NCI-H1417 (cell line): ENCODE measurements around the gene TPK1.

Source experiments
- DNase-seq, 3 experiments: peaks; one replicate each; lab custom pipeline; 2025; lab: John Stamatoyannopoulos, UW

TPK1 gene

DNA sequence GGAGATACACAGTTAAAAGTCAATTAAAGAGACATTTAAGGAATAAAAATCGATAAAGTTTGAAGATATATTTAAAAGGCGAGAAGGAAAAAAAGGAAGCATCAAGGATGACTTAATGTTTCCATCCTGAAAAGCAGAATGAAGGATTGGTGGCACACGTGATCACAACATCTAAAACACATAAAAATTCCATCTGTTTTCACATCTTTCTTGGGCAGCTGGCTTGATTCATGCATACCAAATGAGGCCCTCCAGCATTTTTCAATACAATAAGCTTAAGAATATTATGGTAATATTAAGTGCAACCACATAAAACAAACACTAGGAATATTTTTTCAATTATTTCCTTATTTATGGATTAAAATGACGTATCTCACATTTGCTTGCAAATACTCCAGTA lies 112.6 kb downstream of the TPK1 start:
- DNase-seq, result peak in 1 of 3 experiments; percentile 12

DNA sequence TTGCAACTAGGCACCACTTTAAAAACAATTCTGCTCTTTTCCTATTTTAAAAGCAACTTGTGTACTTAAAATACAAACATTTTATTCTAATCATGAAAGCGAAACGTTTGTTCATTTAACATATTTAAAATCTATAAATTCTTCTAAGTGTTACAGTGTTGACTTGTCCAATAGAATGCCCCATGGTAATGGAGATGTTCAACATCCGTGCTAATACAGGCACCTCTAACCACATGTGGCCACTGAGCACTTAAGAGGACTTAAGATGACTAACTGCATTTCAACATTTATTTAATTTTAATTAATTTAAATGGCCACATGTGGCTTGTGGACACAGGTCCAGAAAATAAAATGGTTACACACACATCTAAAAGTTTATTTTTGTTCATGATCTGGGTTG lies 115.1 kb downstream of the TPK1 start:
- DNase-seq, result peak in 1 of 3 experiments; percentile 11

DNA sequence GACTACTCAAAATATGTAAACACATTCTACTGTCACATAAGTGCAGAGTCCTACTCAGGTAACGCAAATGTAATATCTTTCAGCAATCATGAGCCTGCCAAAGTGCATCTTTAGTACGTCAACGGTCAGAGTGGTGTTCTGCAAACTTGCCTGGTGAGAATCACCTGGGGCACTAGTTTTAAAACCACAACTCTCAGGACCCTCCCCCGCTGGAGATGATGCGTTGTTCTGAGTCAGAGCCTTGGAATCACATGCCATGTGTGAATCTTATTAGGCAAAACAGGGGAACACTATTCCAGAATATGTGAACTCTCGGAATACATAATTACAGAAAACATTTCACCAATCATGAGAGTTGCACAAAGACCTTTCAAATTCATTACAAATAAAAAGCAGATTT lies 115.7 kb downstream of the TPK1 start:
- peak in 1 of 3 experiments; percentile 10 for DNase-seq

DNA sequence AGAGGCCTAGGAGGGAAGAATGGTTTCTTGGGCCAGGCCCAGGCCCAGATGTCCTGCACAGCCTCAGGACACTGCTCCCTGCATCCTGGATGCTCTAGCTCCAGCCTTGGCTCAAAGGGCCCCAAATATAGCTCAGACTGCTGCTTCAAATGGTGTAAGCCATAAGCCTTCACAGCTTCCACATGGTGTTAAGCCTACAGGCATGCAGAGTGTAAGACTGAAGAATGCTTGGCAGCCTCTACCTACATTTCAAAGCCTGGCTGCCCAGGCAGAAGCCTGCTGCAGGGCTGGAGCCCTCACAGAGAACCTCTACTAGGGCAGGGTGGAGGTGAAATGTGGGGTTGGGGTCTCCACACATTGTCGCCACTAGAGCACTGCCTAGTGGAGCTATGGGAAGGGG lies 118.1 kb downstream of the TPK1 start:
- no peak for DNase-seq

DNA sequence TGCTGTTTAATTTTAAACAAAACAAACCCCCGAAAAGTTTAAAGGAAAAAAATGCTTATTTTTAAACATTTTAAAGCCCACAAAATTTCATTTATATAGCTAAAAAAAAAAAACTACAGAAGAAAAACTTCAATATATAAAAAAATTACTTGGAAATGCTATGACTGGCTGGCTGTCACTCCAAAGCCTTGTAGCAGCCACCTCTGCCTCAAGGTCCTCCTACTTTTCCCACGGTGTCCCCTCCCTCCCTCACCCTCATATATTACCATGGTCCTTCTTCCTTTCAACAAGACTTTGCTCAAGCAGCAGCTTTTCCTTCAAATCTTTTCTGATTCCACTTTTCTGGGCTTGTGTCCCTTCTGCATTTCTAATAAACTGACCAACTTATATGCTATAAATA lies 122.0 kb downstream of the TPK1 start:
- no peak for DNase-seq

DNA sequence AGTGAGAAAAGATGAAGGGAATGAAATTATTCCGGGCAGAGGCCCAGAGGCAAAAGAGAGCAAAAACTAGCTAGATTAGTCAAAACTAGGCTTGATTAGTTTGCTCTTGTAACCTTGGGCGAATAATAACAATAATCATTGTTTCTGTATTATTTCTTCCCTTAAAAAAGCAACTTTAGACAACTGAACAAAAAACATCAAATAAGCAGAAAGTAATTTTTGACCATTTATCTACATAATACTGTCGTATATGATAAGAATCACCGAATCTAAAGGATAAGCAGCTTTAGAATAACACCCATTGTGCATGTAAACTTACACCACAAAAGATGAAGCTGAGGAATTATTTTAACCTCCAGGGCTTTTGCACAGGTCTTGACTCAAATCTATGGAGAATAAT lies 125.1 kb downstream of the TPK1 start:
- DNase-seq, result no peak

DNA sequence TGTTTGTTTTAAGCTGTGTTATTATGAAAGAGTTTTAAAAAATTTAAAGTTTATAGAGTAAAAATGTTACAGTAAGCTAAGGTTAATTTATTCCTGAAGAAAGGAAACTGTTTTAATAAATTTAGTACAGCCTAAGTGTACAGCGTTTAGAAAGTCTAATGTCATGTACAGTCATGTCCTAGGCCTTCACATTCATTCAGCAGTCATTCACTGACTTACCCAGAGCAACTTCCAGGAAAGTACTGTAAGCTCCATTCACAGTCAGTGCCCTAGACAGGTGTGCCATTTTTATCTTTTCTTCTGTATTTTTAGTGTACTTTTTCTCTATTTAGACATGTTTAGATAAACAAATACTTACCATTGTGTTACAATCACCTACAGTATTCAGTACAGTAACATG lies 126.8 kb downstream of the TPK1 start:
- DNase-seq, result no peak

DNA sequence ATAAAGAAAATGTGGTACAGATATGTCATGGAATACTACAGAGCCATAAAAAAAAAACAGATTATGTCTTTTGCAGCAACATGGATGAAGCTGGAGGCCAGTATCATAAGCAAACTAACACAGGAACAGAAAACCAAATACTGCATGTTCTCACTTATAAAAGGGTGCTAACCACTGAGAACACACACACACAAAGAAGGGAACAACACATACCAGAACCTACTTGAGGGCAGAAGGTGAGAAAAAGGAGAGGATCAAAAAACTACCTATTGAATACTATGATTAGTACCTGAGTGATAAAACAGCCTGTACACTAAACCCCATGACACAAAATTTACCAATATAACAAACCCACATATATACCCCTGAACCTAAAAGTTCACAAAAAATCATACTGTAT lies 144.6 kb downstream of the TPK1 start:
- DNase-seq, result no peak

DNA sequence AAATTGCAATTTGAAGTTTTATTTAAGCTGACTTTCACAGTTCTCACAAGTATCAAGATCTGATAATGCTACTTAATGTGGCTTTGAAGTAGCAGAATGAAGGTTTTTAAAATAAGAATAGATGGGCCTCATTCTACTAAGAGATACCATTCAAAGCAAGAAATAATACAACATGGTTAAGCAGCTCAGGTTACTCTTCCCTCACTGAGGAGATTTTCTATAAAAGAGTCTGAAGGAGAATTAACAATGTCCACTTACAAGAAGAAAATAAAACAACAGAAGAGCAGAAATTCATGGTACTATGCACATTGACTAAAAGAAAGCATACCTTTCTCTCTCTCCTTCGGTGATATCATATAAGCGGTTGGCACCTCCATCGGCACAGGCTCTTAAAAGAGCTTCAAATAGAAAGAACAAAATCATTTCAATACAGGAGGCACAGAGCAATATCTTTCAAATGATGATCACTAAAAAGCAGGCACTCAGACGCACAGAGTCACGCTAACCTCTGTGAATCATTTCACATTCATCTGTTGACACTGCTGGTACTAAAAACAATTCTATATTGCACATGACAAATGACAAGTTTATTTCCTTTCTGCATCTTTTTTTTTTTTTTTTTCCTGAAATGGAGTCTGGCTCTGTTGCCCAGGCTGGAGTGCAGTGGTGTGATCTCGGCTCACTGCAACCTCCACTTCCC lies 153.1 kb downstream of the TPK1 start:
- DNase-seq, result no peak

DNA sequence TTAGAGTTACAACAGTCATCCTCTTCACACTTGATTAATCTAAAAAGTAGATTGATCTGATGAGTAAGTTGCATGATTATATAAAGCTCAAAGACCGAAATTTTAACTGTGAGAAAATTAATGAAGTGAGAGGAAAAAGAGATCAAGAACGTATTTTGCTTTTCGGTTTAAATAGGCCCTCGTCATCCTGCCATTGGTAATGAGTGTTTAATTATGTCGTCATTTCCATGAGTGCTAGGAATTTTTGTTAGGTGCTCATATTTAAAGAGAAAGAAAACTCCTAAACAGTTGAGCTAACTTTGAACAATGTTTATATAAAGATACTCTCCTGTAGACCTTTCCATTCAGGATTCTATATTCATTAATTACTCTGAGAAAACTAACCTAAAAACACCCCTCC lies 159.4 kb downstream of the TPK1 start:
- no peak for DNase-seq

DNA sequence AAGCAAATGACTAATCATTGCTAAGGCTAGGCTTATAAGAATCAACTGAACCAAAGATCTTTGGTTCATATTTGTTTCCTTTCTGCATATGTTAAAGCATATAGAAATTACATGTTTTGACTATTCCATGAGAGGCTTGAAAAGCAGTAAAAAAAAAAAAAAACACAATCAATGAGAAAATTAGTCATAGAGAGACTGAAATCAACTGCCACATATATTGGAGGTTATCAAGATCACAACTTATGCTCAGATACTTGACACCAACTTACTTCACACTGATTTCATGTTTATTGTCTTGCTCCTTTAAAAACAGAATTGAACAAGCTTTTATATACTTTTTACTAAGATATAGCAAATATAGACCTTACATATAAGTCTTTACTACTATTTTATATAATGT lies 161.3 kb downstream of the TPK1 start:
- no peak for DNase-seq

DNA sequence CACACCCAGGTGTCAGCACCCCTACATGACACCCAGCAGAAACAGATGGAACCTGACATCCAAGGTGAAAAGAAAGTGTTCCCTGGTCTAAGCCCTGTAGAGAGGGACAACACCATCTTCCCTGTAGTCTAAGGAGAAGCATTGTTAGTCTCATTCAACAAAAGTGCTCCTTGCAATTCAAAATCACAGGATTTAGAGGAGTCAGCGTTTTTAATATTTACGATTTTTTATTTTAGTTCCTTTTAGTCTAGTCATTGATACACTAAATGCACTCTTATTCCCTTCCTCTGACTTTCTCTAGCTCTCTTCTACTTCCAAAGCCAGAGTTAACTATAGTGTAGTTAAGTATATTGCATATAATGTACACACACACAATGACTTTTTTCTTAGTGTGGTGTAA lies 163.0 kb downstream of the TPK1 start:
- no peak for DNase-seq

DNA sequence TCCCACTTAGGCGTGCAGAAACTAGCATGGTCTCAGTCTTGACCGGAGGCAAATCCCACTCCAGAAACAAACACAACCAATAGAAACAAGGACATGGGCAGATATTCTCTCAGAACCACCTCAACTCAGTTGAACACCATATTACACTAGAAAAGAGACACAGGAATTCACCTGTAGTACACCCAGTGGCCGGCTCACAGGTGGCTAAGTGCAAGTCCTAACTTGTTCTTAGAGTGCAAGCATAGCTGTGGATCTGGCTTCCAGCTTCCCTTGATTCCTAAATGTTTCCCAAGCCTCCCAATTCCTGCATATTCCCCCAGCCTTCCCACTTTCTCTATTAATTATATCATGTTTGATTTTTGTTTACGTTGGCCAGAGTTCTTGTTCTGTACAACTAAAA lies 164.4 kb downstream of the TPK1 start:
- DNase-seq, result no peak

DNA sequence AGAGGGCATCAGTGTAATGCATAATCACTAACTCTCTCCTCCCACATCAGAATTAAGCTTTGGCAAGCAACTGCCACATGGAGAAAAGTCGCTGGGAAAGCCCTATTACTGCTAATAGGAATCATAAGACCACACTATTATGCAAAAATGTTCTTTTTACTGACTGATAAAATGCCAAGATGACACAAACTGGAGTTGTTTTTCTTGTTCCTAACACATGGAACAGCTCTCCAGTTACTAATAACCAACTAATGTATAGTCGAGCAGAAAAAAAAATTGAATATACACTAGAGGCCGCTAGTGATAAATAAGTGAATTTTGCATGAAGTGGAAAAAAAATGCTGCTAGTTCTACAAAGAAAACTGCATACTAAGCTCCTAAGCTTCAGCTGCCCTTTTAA lies 165.6 kb downstream of the TPK1 start:
- DNase-seq, result no peak

DNA sequence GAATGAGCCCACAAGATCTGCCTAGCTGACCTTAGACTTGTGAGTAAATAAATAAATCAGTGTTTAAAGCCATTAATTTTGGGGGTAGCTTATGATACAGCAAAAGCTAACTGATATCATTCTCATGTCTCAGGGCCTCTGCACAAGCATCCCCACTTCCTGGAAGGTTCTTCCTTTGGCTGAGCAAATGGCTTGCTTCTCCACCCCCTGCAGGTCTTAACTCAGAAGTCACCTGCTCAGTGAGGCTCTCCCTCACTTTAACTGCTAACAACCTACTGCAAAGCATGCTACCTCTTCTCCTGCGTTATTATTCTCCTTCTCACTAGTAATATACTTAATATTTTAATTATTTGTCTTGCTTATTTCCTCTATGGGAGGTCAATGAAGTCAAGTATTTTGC lies 167.3 kb downstream of the TPK1 start:
- DNase-seq, result no peak

DNA sequence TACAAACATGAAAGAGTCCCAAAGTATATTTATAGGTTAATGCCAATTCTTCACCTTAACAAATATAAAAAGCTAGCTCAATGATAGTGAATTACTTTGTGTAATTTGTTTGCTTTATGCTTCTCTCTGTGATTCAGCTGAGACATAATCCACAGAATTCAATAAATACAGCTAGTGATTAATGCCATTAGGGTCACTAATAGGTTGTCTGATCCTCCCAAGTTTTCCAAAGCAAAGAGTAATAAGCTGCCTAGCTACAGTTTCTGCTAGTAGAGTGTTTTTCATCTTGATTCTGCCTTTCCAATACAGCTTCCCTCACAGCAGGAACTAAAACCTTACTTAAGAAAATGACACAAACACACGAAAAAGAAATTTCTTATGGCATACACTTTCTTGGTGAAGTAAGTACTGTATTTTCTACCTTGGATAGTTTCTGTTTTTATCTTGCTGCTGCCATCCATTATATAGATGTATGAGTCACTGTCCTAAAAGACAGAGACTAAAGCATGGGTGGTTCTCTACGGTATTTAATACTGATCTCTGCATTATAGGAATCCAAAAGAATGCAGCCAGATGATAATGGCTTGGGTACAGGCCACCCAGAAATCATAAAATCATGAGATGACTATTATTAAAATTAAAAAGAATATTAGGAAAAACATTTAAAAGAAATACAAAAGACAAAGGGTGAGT lies 170.0 kb downstream of the TPK1 start:
- peak in 1 of 3 experiments; percentile 28 for DNase-seq

DNA sequence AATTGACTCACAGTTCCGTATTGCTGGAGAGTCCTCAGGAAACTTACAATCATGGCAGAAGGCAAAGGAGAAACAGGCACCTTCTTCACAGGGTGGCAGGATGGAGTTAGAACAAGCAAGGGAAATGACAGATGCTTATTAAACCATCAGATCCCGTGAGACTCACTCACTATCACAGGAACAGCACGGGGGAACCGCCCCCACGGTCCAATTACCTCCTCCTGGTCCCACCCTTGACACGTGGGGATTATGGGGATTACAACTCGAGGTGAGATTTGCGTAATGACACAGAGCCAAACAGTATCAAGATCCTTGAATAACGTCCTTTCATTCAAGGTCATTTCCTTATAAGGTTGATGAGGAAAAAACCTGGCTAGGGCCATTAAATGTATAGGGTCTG lies 176.6 kb downstream of the TPK1 start:
- DNase-seq, result no peak

DNA sequence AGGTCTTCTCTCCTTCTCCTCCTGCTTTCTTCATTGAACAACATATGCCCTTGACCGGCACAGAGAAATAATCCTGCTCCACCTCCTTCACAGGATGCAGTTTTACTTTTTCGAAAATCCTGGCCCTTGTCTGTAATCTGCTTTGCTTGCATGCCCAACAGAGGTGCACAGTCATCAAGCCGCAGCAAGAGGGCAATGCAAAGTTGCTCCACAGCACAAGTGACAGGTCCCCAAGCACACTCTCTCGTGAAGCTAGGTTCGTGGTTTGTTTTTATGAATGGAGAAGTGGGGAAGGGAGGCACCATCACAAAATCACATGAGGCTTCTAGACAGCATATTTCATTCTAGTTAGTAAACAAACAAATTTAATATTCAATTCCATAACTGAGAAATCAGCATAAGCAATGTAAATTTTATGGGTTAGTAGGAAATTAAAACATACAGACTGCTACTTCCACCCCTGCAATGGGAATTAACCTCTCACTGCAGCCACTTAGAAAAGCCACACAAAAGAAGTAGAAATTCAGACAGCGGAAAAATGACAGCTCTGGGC lies 178.8 kb downstream of the TPK1 start:
- no peak for DNase-seq

DNA sequence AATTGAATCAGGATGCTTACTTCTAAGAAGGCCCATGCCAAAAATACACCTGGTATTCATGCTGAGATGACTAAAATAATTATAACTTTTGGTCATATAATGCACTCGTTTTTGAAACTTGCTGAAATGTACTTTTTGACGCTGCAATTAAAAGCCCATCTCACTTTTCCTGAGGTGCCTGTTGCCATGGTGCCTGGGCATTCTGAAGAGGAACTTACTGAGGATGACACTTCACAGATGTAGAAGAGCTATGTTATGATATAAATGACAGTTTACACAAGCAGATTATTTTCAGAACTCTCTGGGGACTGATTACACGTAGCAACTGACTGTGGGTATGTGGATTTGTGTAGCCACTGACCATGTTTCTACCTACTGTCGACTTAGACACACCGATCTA lies 182.4 kb downstream of the TPK1 start:
- peak in 2 of 3 experiments; percentile 40 to 42 for DNase-seq

DNA sequence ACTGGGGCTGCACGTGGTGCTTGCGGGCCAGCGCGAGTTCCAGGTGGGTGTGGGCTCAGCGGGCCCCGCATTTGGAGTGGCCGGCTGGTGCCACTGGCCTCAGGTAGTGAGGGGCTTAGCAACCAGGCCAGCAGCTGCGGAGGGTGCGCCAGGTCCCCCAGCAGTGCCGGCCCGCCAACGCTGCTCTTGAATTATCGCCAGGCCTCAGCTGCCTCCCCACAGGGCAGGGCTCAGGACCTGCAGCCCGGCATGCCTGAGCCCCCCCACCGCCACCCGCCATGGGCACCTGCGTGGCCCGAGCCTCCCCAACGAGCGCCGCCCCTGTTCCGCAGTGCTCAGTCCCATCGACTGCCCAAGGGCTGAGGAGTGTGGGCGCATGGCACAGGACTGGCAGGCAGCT lies 185.4 kb downstream of the TPK1 start:
- DNase-seq, result no peak

DNA sequence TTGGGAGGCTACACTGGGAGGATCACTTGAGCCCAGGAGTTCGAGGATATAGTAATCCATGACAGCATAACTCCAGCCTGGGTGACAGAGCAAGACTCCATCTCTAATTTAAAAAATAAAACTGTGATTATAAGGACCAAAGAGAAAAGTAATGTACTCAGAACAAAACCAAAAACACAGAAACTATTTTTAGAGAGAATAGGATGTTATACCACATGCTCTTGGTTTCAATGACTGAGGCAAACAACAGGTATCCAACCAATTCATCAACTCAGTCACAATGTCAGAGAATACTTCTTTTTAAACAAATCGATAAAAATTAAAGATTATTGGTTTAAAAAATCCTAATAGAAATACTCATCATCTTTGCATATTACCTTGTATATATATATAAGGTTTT lies 186.7 kb downstream of the TPK1 start:
- no peak for DNase-seq

DNA sequence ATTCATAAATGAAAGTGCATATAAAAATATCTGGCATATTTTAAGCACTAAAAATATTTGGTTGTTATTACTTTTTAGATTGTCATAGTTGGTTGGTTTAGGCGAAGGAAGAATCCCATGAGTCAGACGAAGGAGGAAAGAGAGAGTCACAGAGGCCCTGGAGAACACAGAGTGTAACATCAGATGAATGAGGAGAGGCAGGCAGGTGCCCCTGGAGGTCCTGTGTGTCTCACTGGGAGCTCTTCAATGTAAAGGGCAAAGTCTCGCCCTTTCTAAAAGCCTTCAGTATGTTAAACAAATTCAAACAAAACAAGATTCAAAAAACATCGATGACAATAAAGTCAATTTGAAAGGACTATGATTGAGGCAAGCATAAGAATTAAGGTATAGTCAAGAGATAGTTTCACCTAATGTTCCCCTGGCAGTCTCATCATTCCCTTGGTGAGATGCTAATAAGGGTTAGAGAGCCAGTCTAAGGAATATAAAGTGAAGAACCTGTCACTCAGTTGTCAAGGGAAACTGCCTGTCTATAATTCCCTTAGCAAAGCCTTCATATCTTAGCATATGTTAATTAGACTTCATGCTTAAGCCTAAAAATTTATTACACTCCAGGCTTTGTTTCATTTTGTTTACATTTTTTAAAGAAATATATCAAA lies 194.3 kb downstream of the TPK1 start:
- no peak for DNase-seq

DNA sequence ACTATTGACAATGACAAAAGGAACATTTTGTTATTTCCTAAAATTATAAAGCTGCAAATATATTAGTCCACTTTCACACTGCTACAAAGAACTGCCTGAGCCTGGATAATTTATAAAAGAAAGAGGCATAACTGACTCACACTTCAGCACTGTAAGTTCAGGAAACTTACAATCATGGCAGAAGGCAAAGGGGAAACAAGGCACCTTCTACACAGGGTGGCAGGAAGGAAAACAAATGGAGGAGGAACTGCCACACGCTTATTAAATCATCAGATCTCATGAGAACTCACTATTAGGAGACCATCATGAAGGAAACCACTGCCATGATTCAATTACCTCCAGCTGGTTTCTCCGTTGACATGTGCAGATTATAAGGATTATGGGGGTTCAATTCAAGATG lies 203.1 kb downstream of the TPK1 start:
- no peak for DNase-seq
